ENCODE measurements around the gene WWOX. TPM values are rescaled to one million over a fixed set of nuclear protein-coding genes. Genes with fewer than 3 reads are reported as not detected.
"Not testable (repeated sequence)": the region's sequence is repeated elsewhere in the genome, so short reads cannot be mapped to it uniquely, and the experiment has no call there.

WWOX gene
- total and polyA plus RNA-seq, 2 of the 13 experiments (the other 11 are each of a cell fraction or from before 2014, with no cell fraction given): 9.1 to 37.4 TPM

GRCh38 chr16:79051313-79051712 lies 951.9 kb downstream of the WWOX start (continued):
- TF ChIP-seq PBX2 (CRISPR knock-in tag; IDR thresholded peaks at IDR 0.05) (no peak), ARID5B (CRISPR knock-in tag; IDR thresholded peaks at IDR 0.05) (no peak), CREB3 (CRISPR knock-in tag; IDR thresholded peaks at IDR 0.05) (no peak), ZFX (CRISPR knock-in tag; IDR thresholded peaks at IDR 0.05; ENCODE audit: low read depth) (no peak), MXI1 (IDR thresholded peaks at IDR 0.05; ENCODE audit: borderline replicate concordance, low read depth, low read length) (no peak), E2F5 (CRISPR knock-in tag; conservative IDR thresholded peaks at IDR 0.05) (no peak), HDAC6 (IDR thresholded peaks at IDR 0.05; ENCODE audit: low read depth, low read length) (no peak), ZZZ3 (CRISPR knock-in tag; IDR thresholded peaks at IDR 0.05; ENCODE audit: borderline replicate concordance) (no peak), AGO1 (IDR thresholded peaks at IDR 0.05; ENCODE audit: low read depth, low read length, poor library complexity, severe bottlenecking) (no peak), ZNF563 (CRISPR knock-in tag; IDR thresholded peaks at IDR 0.05) (no peak), ZKSCAN8 (CRISPR knock-in tag; IDR thresholded peaks at IDR 0.05; ENCODE audit: borderline replicate concordance) (no peak), ZUFSP (CRISPR knock-in tag; IDR thresholded peaks at IDR 0.05; ENCODE audit: borderline replicate concordance) (no peak), HOXA3 (CRISPR knock-in tag; IDR thresholded peaks at IDR 0.05) (no peak)

- H3K27me3 ChIP-seq (ENCODE audit: control insufficient read depth in 1 of 2, insufficient read depth in 2 of 2, low read length in 2 of 2); H3K4me2 ChIP-seq (ENCODE audit: low read depth, low read length); DNase-seq (ENCODE audit: low spot score); H3K36me3 ChIP-seq (replicated peaks in 1 of 2; ENCODE audit: control insufficient read depth in 1 of 2, insufficient read depth in 2 of 2, low read length in 2 of 2); POLR2A ChIA-PET; H4K20me1 ChIP-seq (ENCODE audit: insufficient read depth, low read length); H3K9me3 ChIP-seq (ENCODE audit: low read length); H3K79me2 ChIP-seq (ENCODE audit: insufficient read depth, low read length); H3K27ac ChIP-seq (ENCODE audit: extremely low read length, insufficient read depth, low read length); intact Hi-C loops (cut with micrococcal nuclease; ENCODE audit: unreplicated experiment); in situ Hi-C loops (cut with HindIII; ENCODE audit: extremely low pct_ligation_motif_present, low pct_unique_long_range_greater_than_20kb); ATAC-seq; H3K4me3 ChIP-seq (replicated peaks in 1 of 3; ENCODE audit: insufficient read depth in 1 of 3, low read depth in 2 of 3, low read length in 3 of 3); BruUV-seq (replicated peaks); H2AFZ ChIP-seq (ENCODE audit: low read length); H3K9ac ChIP-seq (ENCODE audit: insufficient read depth, low read depth, low read length); FAIRE-seq; CTCF ChIA-PET (ENCODE audit: low intra/inter-chr PET ratio, low total read pairs): not testable (repeated sequence)
- WGBS (ENCODE audit: low lambda C conversion rate): 83% methylated on average over 4 of the region's 4 CpGs
- H3K4me1 ChIP-seq (ENCODE audit: insufficient read depth, low read length): peaks cover 16% of the 10 kb centered on the region
Measured at GRCh38 chr16:79052198-79052597, 952.7 kb downstream of the WWOX start.
